ENCODE results near the gene PDE6A.

PDE6A gene

GRCh38 chr5:149944666-149945065 lies at the start of gene PDE6A:
Gene PDE6A, minus strand, starts transcription at chr5:149944793. Its CDS starts 120 bp downstream, at chr5:149944673.
- no peak for DNase-seq

- no peak for DNase-seq
These were observed 48.9 kb upstream of the PDE6A start for GRCh38 chr5:149993471-149993870.

GRCh38 chr5:149990518-149991376 lies 46.2 kb upstream of the PDE6A start:
- DNase-seq: peak; percentile 70

GRCh38 chr5:149988126-149988525 lies 43.5 kb upstream of the PDE6A start:
- DNase-seq: no peak

GRCh38 chr5:149982505-149982904 lies 37.9 kb upstream of the PDE6A start:
- DNase-seq: no peak

- no peak for DNase-seq
These were observed 36.6 kb upstream of the PDE6A start for GRCh38 chr5:149981206-149981605.

- no peak for DNase-seq
These were observed 35.3 kb upstream of the PDE6A start for GRCh38 chr5:149979896-149980295.

- no peak for DNase-seq
These were observed 30.8 kb upstream of the PDE6A start for GRCh38 chr5:149975409-149975808.

- no peak for DNase-seq
These were observed 24.8 kb upstream of the PDE6A start for GRCh38 chr5:149969181-149969930.

GRCh38 chr5:149966946-149967345 lies 22.4 kb upstream of the PDE6A start:
- DNase-seq: no peak

GRCh38 chr5:149963729-149964128 lies 19.1 kb upstream of the PDE6A start:
- no peak for DNase-seq

- DNase-seq: no peak
These were observed 18.2 kb upstream of the PDE6A start for GRCh38 chr5:149962601-149963300.

- peak; percentile 62 for DNase-seq
These were observed 17.4 kb upstream of the PDE6A start for GRCh38 chr5:149961957-149962409.

- no peak for DNase-seq
These were observed 16.6 kb upstream of the PDE6A start for GRCh38 chr5:149961186-149961685.

GRCh38 chr5:149960272-149961185 lies 15.9 kb upstream of the PDE6A start, which contains the start of gene SLC26A2:
Gene SLC26A2, plus strand, starts transcription at chr5:149960758. Its CDS starts 16,895 bp downstream, at chr5:149977653.
- peak; percentile 98 for DNase-seq

- DNase-seq: peak; percentile 59
These were observed 15.0 kb upstream of the PDE6A start for GRCh38 chr5:149959406-149960236.

GRCh38 chr5:149957855-149958254 lies 13.3 kb upstream of the PDE6A start:
- DNase-seq: no peak

- DNase-seq: no peak
These were observed 12.1 kb upstream of the PDE6A start for GRCh38 chr5:149956685-149957084.

GRCh38 chr5:149954798-149955197 lies 10.2 kb upstream of the PDE6A start:
- no peak for DNase-seq

- no peak for DNase-seq
These were observed 9.0 kb upstream of the PDE6A start for GRCh38 chr5:149953436-149954121.
